DMS 273 (cell line): ENCODE results near the gene MTERF1.
A peak's percentile ranks its signal among the peaks of the same experiment; 100 is the strongest.

ENCODE experiments used
- DNase-seq: peaks from one replicate; lab custom pipeline; 2025; ENCODE audit not compliant: unreplicated experiment; lab: John Stamatoyannopoulos, UW

MTERF1 gene

GRCh38 chr7:91835826-91836368 lies 44.6 kb downstream of the MTERF1 start:
- peak; percentile 69 for DNase-seq

- no peak for DNase-seq
Measured at GRCh38 chr7:91835091-91835825, 45.2 kb downstream of the MTERF1 start.

- no peak for DNase-seq
Measured at GRCh38 chr7:91832493-91833045, 47.9 kb downstream of the MTERF1 start.

- DNase-seq = no peak
Measured at GRCh38 chr7:91827169-91827568, 53.3 kb downstream of the MTERF1 start.

- DNase-seq = peak; percentile 13
Measured at GRCh38 chr7:91826377-91826776, 54.1 kb downstream of the MTERF1 start.

- DNase-seq = no peak
Measured at GRCh38 chr7:91824201-91824600, 56.3 kb downstream of the MTERF1 start.
